ENCODE results near the gene CD109.

The CD109 gene

DNA sequence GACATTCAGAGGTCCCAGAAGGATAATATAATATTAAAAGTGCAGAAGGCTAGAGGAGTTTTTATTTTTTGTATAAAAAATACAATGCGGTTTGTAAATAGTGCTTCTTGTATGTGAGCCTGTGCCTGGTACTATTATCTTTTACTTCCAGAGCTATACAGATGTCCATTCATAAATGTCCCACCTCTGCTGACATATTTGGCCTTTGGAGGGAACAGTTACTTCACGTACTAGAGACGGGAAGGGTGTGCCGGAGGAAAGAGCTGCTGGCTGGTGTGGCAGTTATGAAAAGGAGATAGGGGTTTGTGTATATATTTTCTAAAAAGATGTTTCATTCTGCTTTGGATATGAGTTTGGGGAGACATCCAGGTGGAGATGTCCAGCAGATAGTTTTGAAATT lies 8.8 kb downstream of the CD109 start:
- Histone ChIP-seq H3K23ac (ENCODE audit: low read depth, low read length, poor library complexity) (no peak overlapping the region), H3K79me1 (ENCODE audit: low read depth, low read length) (no peaks in the 10 kb centered on the region), H3K27ac (replicated peaks; ENCODE audit: low read length) (no peak overlapping the region), H3K4me3 (ENCODE audit: low read length in 2 of 2) (no peak overlapping the region), H2BK15ac (ENCODE audit: low read length) (no peak overlapping the region), H3K9me3 (replicated peaks in 1 of 2; ENCODE audit: control insufficient read depth in 2 of 2, insufficient read depth in 1 of 2, low read depth in 1 of 2, low read length in 2 of 2) (peaks cover 0 to 1% of the 10 kb centered on the region in 2 donors), H4K91ac (ENCODE audit: low read depth, low read length, poor library complexity) (no peak overlapping the region), H3K36me3 (replicated peaks in 1 of 2; ENCODE audit: control insufficient read depth in 2 of 2, insufficient read depth in 2 of 2, low read length in 2 of 2) (no peaks in the 10 kb centered on the region), H2AK5ac (ENCODE audit: low read depth, low read length) (no peak overlapping the region), H3K4me2 (ENCODE audit: insufficient read depth, low read length, poor library complexity, severe bottlenecking) (no peak overlapping the region), H2AFZ (ENCODE audit: low read length) (no peak overlapping the region), H2BK5ac (ENCODE audit: low read length) (no peak overlapping the region), H2BK12ac (ENCODE audit: low read length) (no peak overlapping the region), H3K9ac (ENCODE audit: low read depth, low read length, poor library complexity) (no peak overlapping the region), H3K4me1 (ENCODE audit: control insufficient read depth in 2 of 2, insufficient read depth in 1 of 2, low read depth in 1 of 2, low read length in 2 of 2) (no peaks in the 10 kb centered on the region), H3K27me3 (ENCODE audit: control insufficient read depth in 3 of 3, insufficient read depth in 3 of 3, low read depth in 1 of 3, low read length in 3 of 3) (no peaks in the 10 kb centered on the region), H3K4ac (ENCODE audit: low read length) (no peak overlapping the region), H4K8ac (ENCODE audit: low read depth, low read length) (no peak overlapping the region), H3K14ac (ENCODE audit: low read length) (no peak overlapping the region), H2BK120ac (ENCODE audit: low read depth, low read length) (no peak overlapping the region), H3K18ac (ENCODE audit: low read length) (no peak overlapping the region)
- WGBS, 2 donors (ENCODE audit: extremely low coverage in 2 of 2, insufficient read length in 2 of 2, insufficient replicate concordance in 1 of 2): no CpG with 5 or more reads among the region's 4 CpGs
- no peak for DNase-seq (ENCODE audit: low spot score)

DNA sequence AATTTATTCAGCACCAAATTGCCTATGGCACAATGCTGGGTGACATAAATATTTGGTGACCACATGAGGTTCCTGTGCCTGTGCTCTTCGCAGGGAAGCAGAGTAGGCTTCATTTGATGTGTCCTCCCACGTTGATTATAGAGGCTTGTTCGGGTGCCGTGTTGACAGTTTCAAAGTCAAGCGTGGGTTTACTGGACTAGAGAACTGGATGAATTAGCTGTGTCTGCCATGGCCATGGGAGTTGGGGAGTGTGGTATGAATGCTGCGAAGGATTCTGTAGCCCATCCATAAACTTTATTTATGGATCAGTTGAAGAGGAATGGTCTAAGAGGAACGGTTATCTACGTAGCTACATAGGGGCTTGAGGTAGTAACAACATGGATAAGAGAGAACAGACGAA lies 11.0 kb downstream of the CD109 start:
- Histone ChIP-seq H3K79me1 (ENCODE audit: low read depth, low read length) (no peaks in the 10 kb centered on the region), H3K9me3 (replicated peaks in 1 of 2; ENCODE audit: control insufficient read depth in 2 of 2, insufficient read depth in 1 of 2, low read depth in 1 of 2, low read length in 2 of 2) (peaks cover 0 to 1% of the 10 kb centered on the region in 2 donors), H4K8ac (ENCODE audit: low read depth, low read length) (no peak overlapping the region), H2BK12ac (ENCODE audit: low read length) (no peak overlapping the region), H3K36me3 (replicated peaks in 1 of 2; ENCODE audit: control insufficient read depth in 2 of 2, insufficient read depth in 2 of 2, low read length in 2 of 2) (no peaks in the 10 kb centered on the region), H2AK5ac (ENCODE audit: low read depth, low read length) (no peak overlapping the region), H3K27me3 (ENCODE audit: control insufficient read depth in 3 of 3, insufficient read depth in 3 of 3, low read depth in 1 of 3, low read length in 3 of 3) (no peaks in the 10 kb centered on the region), H2BK5ac (ENCODE audit: low read length) (no peak overlapping the region), H3K18ac (ENCODE audit: low read length) (no peak overlapping the region), H4K91ac (ENCODE audit: low read depth, low read length, poor library complexity) (no peak overlapping the region), H3K14ac (ENCODE audit: low read length) (no peak overlapping the region), H3K4me3 (ENCODE audit: low read length in 2 of 2) (no peak overlapping the region), H3K4ac (ENCODE audit: low read length) (no peak overlapping the region), H3K4me1 (ENCODE audit: control insufficient read depth in 2 of 2, insufficient read depth in 1 of 2, low read depth in 1 of 2, low read length in 2 of 2) (no peaks in the 10 kb centered on the region), H2BK15ac (ENCODE audit: low read length) (no peak overlapping the region), H3K23ac (ENCODE audit: low read depth, low read length, poor library complexity) (no peak overlapping the region), H3K4me2 (ENCODE audit: insufficient read depth, low read length, poor library complexity, severe bottlenecking) (no peak overlapping the region), H2AFZ (ENCODE audit: low read length) (no peak overlapping the region), H3K9ac (ENCODE audit: low read depth, low read length, poor library complexity) (no peak overlapping the region), H3K27ac (replicated peaks; ENCODE audit: low read length) (no peak overlapping the region), H2BK120ac (ENCODE audit: low read depth, low read length) (no peak overlapping the region)
- WGBS, 2 donors (ENCODE audit: extremely low coverage in 2 of 2, insufficient read length in 2 of 2, insufficient replicate concordance in 1 of 2): no CpG with 5 or more reads among the region's 9 CpGs
- DNase-seq (ENCODE audit: low spot score): no peak

- Histone ChIP-seq H2BK5ac (ENCODE audit: low read length) (no peak overlapping the region), H3K4ac (ENCODE audit: low read length) (no peak overlapping the region), H2AFZ (ENCODE audit: low read length) (no peak overlapping the region), H2BK120ac (ENCODE audit: low read depth, low read length) (no peak overlapping the region), H3K9ac (ENCODE audit: low read depth, low read length, poor library complexity) (no peak overlapping the region), H3K23ac (ENCODE audit: low read depth, low read length, poor library complexity) (no peak overlapping the region), H3K27me3 (ENCODE audit: control insufficient read depth in 3 of 3, insufficient read depth in 3 of 3, low read depth in 1 of 3, low read length in 3 of 3) (no peaks in the 10 kb centered on the region), H2AK5ac (ENCODE audit: low read depth, low read length) (no peak overlapping the region), H4K8ac (ENCODE audit: low read depth, low read length) (no peak overlapping the region), H2BK15ac (ENCODE audit: low read length) (no peak overlapping the region), H3K27ac (replicated peaks; ENCODE audit: low read length) (no peak overlapping the region), H3K9me3 (replicated peaks in 1 of 2; ENCODE audit: control insufficient read depth in 2 of 2, insufficient read depth in 1 of 2, low read depth in 1 of 2, low read length in 2 of 2) (peaks cover 0 to 1% of the 10 kb centered on the region in 2 donors), H3K36me3 (replicated peaks in 1 of 2; ENCODE audit: control insufficient read depth in 2 of 2, insufficient read depth in 2 of 2, low read length in 2 of 2) (no peaks in the 10 kb centered on the region), H3K4me2 (ENCODE audit: insufficient read depth, low read length, poor library complexity, severe bottlenecking) (no peak overlapping the region), H3K4me3 (ENCODE audit: low read length in 2 of 2) (no peak overlapping the region), H3K14ac (ENCODE audit: low read length) (no peak overlapping the region), H3K79me1 (ENCODE audit: low read depth, low read length) (no peaks in the 10 kb centered on the region), H2BK12ac (ENCODE audit: low read length) (no peak overlapping the region), H4K91ac (ENCODE audit: low read depth, low read length, poor library complexity) (no peak overlapping the region), H3K4me1 (ENCODE audit: control insufficient read depth in 2 of 2, insufficient read depth in 1 of 2, low read depth in 1 of 2, low read length in 2 of 2) (peaks cover 0 to 2% of the 10 kb centered on the region in 2 donors), H3K18ac (ENCODE audit: low read length) (no peak overlapping the region)
- no CpG with 5 or more reads among the region's 2 CpGs for WGBS, 2 donors (ENCODE audit: extremely low coverage in 2 of 2, insufficient read length in 2 of 2, insufficient replicate concordance in 1 of 2)
- no peak for DNase-seq (ENCODE audit: low spot score)
Measured at GRCh38 chr6:73710470-73710869, 14.5 kb downstream of the CD109 start.

DNA sequence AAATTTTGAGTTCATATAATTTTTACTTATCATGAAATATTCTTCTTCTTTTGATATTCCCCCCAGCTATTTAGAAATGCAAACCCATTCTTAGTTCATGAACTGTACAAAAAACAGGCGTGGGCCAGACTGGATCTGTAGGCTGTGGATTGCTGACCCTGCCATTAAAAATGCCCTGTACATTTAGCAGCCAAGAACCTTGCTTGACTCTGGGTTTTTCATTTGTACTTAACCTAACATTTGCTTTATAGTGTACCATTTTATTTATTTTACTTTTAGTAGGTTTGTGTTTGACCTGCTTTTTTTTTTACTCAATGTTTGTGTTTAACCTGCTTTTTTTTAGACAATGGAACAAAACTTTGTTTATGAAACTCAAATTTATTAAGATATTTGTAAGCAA lies 14.9 kb downstream of the CD109 start:
- Histone ChIP-seq H3K14ac (ENCODE audit: low read length) (no peak overlapping the region), H3K4me1 (ENCODE audit: control insufficient read depth in 2 of 2, insufficient read depth in 1 of 2, low read depth in 1 of 2, low read length in 2 of 2) (peaks cover 0 to 2% of the 10 kb centered on the region in 2 donors), H3K4ac (ENCODE audit: low read length) (no peak overlapping the region), H3K27ac (replicated peaks; ENCODE audit: low read length) (no peak overlapping the region), H2BK12ac (ENCODE audit: low read length) (no peak overlapping the region), H3K9ac (ENCODE audit: low read depth, low read length, poor library complexity) (no peak overlapping the region), H3K4me2 (ENCODE audit: insufficient read depth, low read length, poor library complexity, severe bottlenecking) (no peak overlapping the region), H4K8ac (ENCODE audit: low read depth, low read length) (no peak overlapping the region), H2BK5ac (ENCODE audit: low read length) (no peak overlapping the region), H3K79me1 (ENCODE audit: low read depth, low read length) (no peaks in the 10 kb centered on the region), H3K27me3 (ENCODE audit: control insufficient read depth in 3 of 3, insufficient read depth in 3 of 3, low read depth in 1 of 3, low read length in 3 of 3) (no peaks in the 10 kb centered on the region), H2AK5ac (ENCODE audit: low read depth, low read length) (no peak overlapping the region), H2BK15ac (ENCODE audit: low read length) (no peak overlapping the region), H2BK120ac (ENCODE audit: low read depth, low read length) (no peak overlapping the region), H3K9me3 (replicated peaks in 1 of 2; ENCODE audit: control insufficient read depth in 2 of 2, insufficient read depth in 1 of 2, low read depth in 1 of 2, low read length in 2 of 2) (peaks cover 0 to 1% of the 10 kb centered on the region in 2 donors), H3K36me3 (replicated peaks in 1 of 2; ENCODE audit: control insufficient read depth in 2 of 2, insufficient read depth in 2 of 2, low read length in 2 of 2) (no peaks in the 10 kb centered on the region), H3K4me3 (ENCODE audit: low read length in 2 of 2) (no peak overlapping the region), H3K18ac (ENCODE audit: low read length) (no peak overlapping the region), H4K91ac (ENCODE audit: low read depth, low read length, poor library complexity) (no peak overlapping the region), H3K23ac (ENCODE audit: low read depth, low read length, poor library complexity) (no peak overlapping the region), H2AFZ (ENCODE audit: low read length) (no peak overlapping the region)
- WGBS, 2 donors (ENCODE audit: extremely low coverage in 2 of 2, insufficient read length in 2 of 2, insufficient replicate concordance in 1 of 2): no CpG with 5 or more reads among the region's 1 CpG
- DNase-seq (ENCODE audit: low spot score): no peak
